Esophagus muscularis mucosa (tissue), 4 donors: Measurements from ENCODE around the gene RIPK3. TPM values are rescaled to one million over a fixed set of nuclear protein-coding genes. Genes with fewer than 3 reads are reported as not detected.
A peak's percentile ranks its signal among the peaks of the same experiment; 100 is the strongest.

Experiments
- DNase-seq: peaks from one replicate; pipeline ENCODE4 v3.0.0-alpha.2; 2017; ENCODE audit errors: extremely low spot score
- H3K27ac ChIP-seq, 4 donors: fragments of 200-600 bp; sonication (generic); replicated peaks in 1 of 4; 1 replicate in 3 of 4; 2 replicates in 1 of 4; pipeline ENCODE4 v1.5.1; 2016 to 2019; ENCODE audit warnings: mild to moderate bottlenecking in 1 of 4
- H3K27me3 ChIP-seq, 4 donors: fragments of 200-600 bp; sonication (generic); one replicate each; pipeline versions ENCODE4 v1.5.1 to v1.6.0; 2016 to 2019
- H3K36me3 ChIP-seq, 4 donors: fragments of 200-600 bp; sonication (generic); one replicate each; pipeline ENCODE4 v1.5.1; 2016 to 2019
- H3K4me1 ChIP-seq, 4 donors: fragments of 200-600 bp; sonication (generic); one replicate each; pipeline ENCODE4 v1.5.1; 2016 to 2019
- H3K4me3 ChIP-seq, 4 donors: fragments of 200-600 bp; sonication (generic); 1 replicate in 2 of 4; 2 replicates in 2 of 4; pipeline ENCODE4 v1.5.1; 2016 to 2019; ENCODE audit warnings: mild to moderate bottlenecking in 4 of 4, moderate library complexity in 1 of 4
- H3K9me3 ChIP-seq, 4 donors: fragments of 200-600 bp; sonication (generic); 1 replicate in 3 of 4; 2 replicates in 1 of 4; pipeline ENCODE4 v1.5.1; 2016 to 2019
- EP300 ChIP-seq: sonication (generic); formaldehyde crosslinking; IDR thresholded peaks from one replicate; pipeline ENCODE4 v1.6.1; 2017; ENCODE audit warnings: antibody characterized with exemption
- POLR2A ChIP-seq: fragments of 450-650 bp; IDR thresholded peaks from one replicate; pipeline ENCODE4 v1.6.1; 2017; ENCODE audit warnings: antibody characterized with exemption, moderate library complexity, mild to moderate bottlenecking, low read depth
- POLR2AphosphoS5 ChIP-seq, 2 donors: sonication (generic); formaldehyde crosslinking; IDR thresholded peaks; one replicate each; pipeline ENCODE4 v1.6.1; 2017; ENCODE audit warnings: antibody characterized with exemption in 2 of 2
- WGBS: methylation state at CpG from one replicate; pipeline ENCODE4 v1.1.5; 2018; 5-methylcytosine and 5-hydroxymethylcytosine counted together
- intact Hi-C: fragments of 100-400 bp; cut with DNase I; formaldehyde crosslinking; loops from one replicate; pipeline ENCODE4 v1.15.1; 2023
- total RNA-seq, 4 donors: library from RNA; depleted of rRNA; stranded (reverse); fragments of >200 nt; gene quantifications; one replicate each; pipeline versions ENCODE4 v1.1.0 to v1.2.1, GENCODE V29; 2016
- TF ChIP-seq, protein P1 (sequence below), 3 experiments: fragments of 200-600 bp in 2 of 3; fragments of 450-650 bp in 1 of 3; sonication (generic) in 2 of 3; IDR thresholded peaks; one replicate each; pipeline ENCODE4 v1.5.1; 2017 to 2019; ENCODE audit warnings: antibody characterized with exemption in 3 of 3, mild to moderate bottlenecking in 2 of 3, moderate library complexity in 1 of 3

The RIPK3 gene
- total RNA-seq, 4 donors from 2014 or later: 3.8 to 6.4 (median 6.1) TPM

DNA sequence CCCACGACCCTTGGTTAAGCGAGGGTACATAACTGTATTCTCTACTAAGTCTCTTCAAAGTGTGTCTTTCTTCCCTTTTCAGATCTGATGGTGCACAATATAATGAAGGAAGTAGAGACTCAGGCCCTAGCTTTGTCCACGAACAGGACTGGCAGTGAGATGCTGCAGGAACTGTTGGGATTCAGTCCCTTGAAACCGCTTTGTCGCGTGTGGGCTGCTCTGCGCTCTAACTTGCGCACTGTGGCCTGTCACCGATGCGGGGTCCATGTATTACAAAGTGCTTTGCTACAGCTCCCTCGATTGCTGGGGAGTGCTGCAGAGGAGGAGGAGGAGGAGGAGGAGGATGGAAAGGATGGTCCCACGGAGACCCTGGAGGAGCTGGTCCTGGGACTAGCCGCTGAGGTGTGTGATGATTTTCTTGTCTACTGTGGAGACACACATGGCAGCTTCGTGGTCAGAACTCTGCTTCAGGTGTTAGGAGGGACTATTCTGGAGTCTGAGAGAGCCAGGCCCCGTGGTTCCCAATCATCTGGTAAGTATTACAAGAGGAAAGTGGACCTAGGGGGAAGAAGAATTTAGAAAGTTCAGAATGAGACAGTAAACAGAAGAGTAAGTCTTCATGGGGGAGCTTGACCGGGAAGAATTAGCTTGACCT is 39.3 kb downstream of the RIPK3 start:
- 33% methylated on average over 16 of the region's 16 CpGs for WGBS
- H3K4me3 ChIP-seq: peak overlapping the region; percentile 73 to 91 (median 80)
- no peak for TF ChIP-seq POLR2A
- no peak for TF ChIP-seq POLR2AphosphoS5 (IDR thresholded peaks at IDR 0.05)
- TF ChIP-seq, protein P1, sequence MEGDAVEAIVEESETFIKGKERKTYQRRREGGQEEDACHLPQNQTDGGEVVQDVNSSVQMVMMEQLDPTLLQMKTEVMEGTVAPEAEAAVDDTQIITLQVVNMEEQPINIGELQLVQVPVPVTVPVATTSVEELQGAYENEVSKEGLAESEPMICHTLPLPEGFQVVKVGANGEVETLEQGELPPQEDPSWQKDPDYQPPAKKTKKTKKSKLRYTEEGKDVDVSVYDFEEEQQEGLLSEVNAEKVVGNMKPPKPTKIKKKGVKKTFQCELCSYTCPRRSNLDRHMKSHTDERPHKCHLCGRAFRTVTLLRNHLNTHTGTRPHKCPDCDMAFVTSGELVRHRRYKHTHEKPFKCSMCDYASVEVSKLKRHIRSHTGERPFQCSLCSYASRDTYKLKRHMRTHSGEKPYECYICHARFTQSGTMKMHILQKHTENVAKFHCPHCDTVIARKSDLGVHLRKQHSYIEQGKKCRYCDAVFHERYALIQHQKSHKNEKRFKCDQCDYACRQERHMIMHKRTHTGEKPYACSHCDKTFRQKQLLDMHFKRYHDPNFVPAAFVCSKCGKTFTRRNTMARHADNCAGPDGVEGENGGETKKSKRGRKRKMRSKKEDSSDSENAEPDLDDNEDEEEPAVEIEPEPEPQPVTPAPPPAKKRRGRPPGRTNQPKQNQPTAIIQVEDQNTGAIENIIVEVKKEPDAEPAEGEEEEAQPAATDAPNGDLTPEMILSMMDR (IDR thresholded peaks at IDR 0.05): no peak
- TF ChIP-seq EP300: no peak
- H3K27me3 ChIP-seq: no peaks in the 10 kb centered on the region
- H3K36me3 ChIP-seq: peaks cover 44 to 57% (median 53%) of the 10 kb centered on the region in 4 donors
- intact Hi-C loops: no loop called here
- no peaks in the 10 kb centered on the region for H3K9me3 ChIP-seq
- peak overlapping the region; percentile 77 to 88 (median 84) for H3K27ac ChIP-seq
- DNase-seq: no peak
- H3K4me1 ChIP-seq: peaks cover 19 to 47% (median 34%) of the 10 kb centered on the region in 4 donors

- Histone ChIP-seq H3K4me3 (peak within 1 kb of the TSS; percentile 73 to 91 (median 80)), H3K36me3 (peaks cover 40 to 54% (median 49%) of the 10 kb centered on the region in 4 donors), H3K9me3 (no peaks in the 10 kb centered on the region), H3K27me3 (no peaks in the 10 kb centered on the region), H3K4me1 (peaks cover 19 to 47% (median 34%) of the 10 kb centered on the region in 4 donors), H3K27ac (peak within 1 kb of the TSS; percentile 77 to 88 (median 84))
- intact Hi-C loops: loop anchor here (2.0 kb wide), 1 partner anchor 57 kb away; the partner anchor contains the start of gene TINF2
- WGBS: 1% methylated on average over 41 of the region's 75 CpGs
- TF ChIP-seq EP300 (no peak), POLR2AphosphoS5 (IDR thresholded peaks at IDR 0.05) (peak; percentile 93 to 96), POLR2A (no peak)
- TF ChIP-seq, protein P1 (IDR thresholded peaks at IDR 0.05): peak in 1 of 3 experiments; percentile 26
- DNase-seq: peak; percentile 98
These were observed 40.3 kb downstream of the RIPK3 start, which contains the start of the genes DHRS1 and NOP9 for GRCh38 chr14:24299255-24300191. TSS of gene DHRS1 (minus strand) at chr14:24299780. CDS start at chr14:24299106, 674 bp downstream. TSS of gene NOP9 (plus strand) at chr14:24299850. CDS start at chr14:24299955, 105 bp downstream.

- H3K27me3 ChIP-seq: no peaks in the 10 kb centered on the region
- TF ChIP-seq POLR2A: no peak
- TF ChIP-seq, protein P1 (IDR thresholded peaks at IDR 0.05): no peak
- TF ChIP-seq POLR2AphosphoS5 (IDR thresholded peaks at IDR 0.05): no peak
- no peak for TF ChIP-seq EP300
- no peaks in the 10 kb centered on the region for H3K9me3 ChIP-seq
- peaks cover 33 to 53% (median 43%) of the 10 kb centered on the region in 4 donors for H3K36me3 ChIP-seq
- no peak for DNase-seq
- 45% methylated on average over 7 of the region's 7 CpGs for WGBS
- H3K4me1 ChIP-seq: peaks cover 19 to 47% (median 34%) of the 10 kb centered on the region in 4 donors
- peak overlapping the region; percentile 73 to 91 (median 80) for H3K4me3 ChIP-seq
- intact Hi-C loops: loop anchor here (2.0 kb wide), 1 partner anchor 56 kb away; the partner anchor contains the start of gene TINF2
- H3K27ac ChIP-seq: peak overlapping the region; percentile 77 to 88 (median 84)
These were observed 40.9 kb downstream of the RIPK3 start for GRCh38 chr14:24298892-24299254.

GRCh38 chr14:24297190-24297964 is 42.4 kb downstream of the RIPK3 start:
- TF ChIP-seq, protein P1 (IDR thresholded peaks at IDR 0.05): peak in 2 of 3 experiments; percentile 16 to 28
- no peak for TF ChIP-seq POLR2AphosphoS5 (IDR thresholded peaks at IDR 0.05)
- no peak for TF ChIP-seq POLR2A
- no peak for TF ChIP-seq EP300
- H3K27ac ChIP-seq: peak overlapping the region in 2 of 4 donors; percentile 2 to 32
- intact Hi-C loops: no loop called here
- no peaks in the 10 kb centered on the region for H3K9me3 ChIP-seq
- H3K4me3 ChIP-seq: no peak overlapping the region
- peaks cover 25 to 51% (median 35%) of the 10 kb centered on the region in 4 donors for H3K36me3 ChIP-seq
- peaks cover 19 to 47% (median 34%) of the 10 kb centered on the region in 4 donors for H3K4me1 ChIP-seq
- DNase-seq: no peak
- 51% methylated on average over 5 of the region's 5 CpGs for WGBS
- no peaks in the 10 kb centered on the region for H3K27me3 ChIP-seq
